ENCODE data around the gene RCOR2. TPM values are rescaled to one million over a fixed set of nuclear protein-coding genes. Genes with fewer than 3 reads are reported as not detected.

Gene RCOR2
- total and polyA plus RNA-seq, 8 donors = 0.35 to 1.6 (median 0.92) TPM; not detected in 3

- H3K27me3 ChIP-seq = peaks cover 0 to 32% (median 0%) of the 10 kb centered on the region in 3 donors
- DNase-seq = no peak
- H3K27ac ChIP-seq = no peak overlapping the region
- H3K36me3 ChIP-seq = peaks cover 0 to 22% (median 9%) of the 10 kb centered on the region in 4 donors
- TF ChIP-seq POLR2AphosphoS5 (IDR thresholded peaks at IDR 0.05) = no peak
- TF ChIP-seq EP300 (IDR thresholded peaks at IDR 0.05) = no peak
- TF ChIP-seq CTCF (IDR thresholded peaks at IDR 0.05) = no peak
- TF ChIP-seq POLR2A (IDR thresholded peaks at IDR 0.05) = no peak
- H3K4me1 ChIP-seq = peaks cover 44 to 55% (median 51%) of the 10 kb centered on the region in 4 donors
- no peak overlapping the region for H3K4me3 ChIP-seq
- 60 to 76% (median 70%) methylated on average over 14 to 20 of the region's 20 CpGs for WGBS, 5 donors
- no peaks in the 10 kb centered on the region for H3K9me3 ChIP-seq
- intact Hi-C loops (cut with DNase I; ENCODE audit: low total_unique reads) = no loop called here
These were observed 1.9 kb downstream of the RCOR2 start for GRCh38 chr11:63914896-63915691.

- peaks cover 34 to 55% (median 47%) of the 10 kb centered on the region in 4 donors for H3K4me1 ChIP-seq
- no peak overlapping the region for H3K4me3 ChIP-seq
- intact Hi-C loops (cut with DNase I; ENCODE audit: low total_unique reads) = no loop called here
- WGBS, 5 donors = 87 to 92% (median 89%) methylated on average over 34 of the region's 34 CpGs
- H3K27me3 ChIP-seq = peaks cover 0 to 32% (median 0%) of the 10 kb centered on the region in 3 donors
- peaks cover 5 to 31% (median 18%) of the 10 kb centered on the region in 4 donors for H3K36me3 ChIP-seq
- no peak for TF ChIP-seq EP300 (IDR thresholded peaks at IDR 0.05)
- TF ChIP-seq POLR2AphosphoS5 (IDR thresholded peaks at IDR 0.05) = no peak
- no peaks in the 10 kb centered on the region for H3K9me3 ChIP-seq
- no peak for DNase-seq
- H3K27ac ChIP-seq = no peak overlapping the region
These were observed 2.8 kb downstream of the RCOR2 start for GRCh38 chr11:63913866-63914830.

GRCh38 chr11:63912678-63913077 is 4.3 kb downstream of the RCOR2 start:
- Histone ChIP-seq H3K4me3 (no peak overlapping the region), H3K27me3 (peaks cover 0 to 24% (median 0%) of the 10 kb centered on the region in 3 donors), H3K27ac (no peak overlapping the region), H3K4me1 (peaks cover 25 to 55% (median 41%) of the 10 kb centered on the region in 4 donors), H3K36me3 (peaks cover 19 to 46% (median 33%) of the 10 kb centered on the region in 4 donors), H3K9me3 (no peaks in the 10 kb centered on the region)
- no peak for TF ChIP-seq POLR2AphosphoS5 (IDR thresholded peaks at IDR 0.05)
- TF ChIP-seq CTCF (IDR thresholded peaks at IDR 0.05) = no peak
- no peak for DNase-seq
- intact Hi-C loops (cut with DNase I; ENCODE audit: low total_unique reads) = no loop called here
- 86 to 92% (median 90%) methylated on average over 7 of the region's 7 CpGs for WGBS, 5 donors

GRCh38 chr11:63911876-63912275 is 5.1 kb downstream of the RCOR2 start:
- no peaks in the 10 kb centered on the region for H3K9me3 ChIP-seq
- DNase-seq = no peak
- TF ChIP-seq POLR2A (IDR thresholded peaks at IDR 0.05) = no peak
- no peak for TF ChIP-seq CTCF (IDR thresholded peaks at IDR 0.05)
- TF ChIP-seq EP300 (IDR thresholded peaks at IDR 0.05) = no peak
- no peak for TF ChIP-seq POLR2AphosphoS5 (IDR thresholded peaks at IDR 0.05)
- peaks cover 0 to 18% (median 0%) of the 10 kb centered on the region in 3 donors for H3K27me3 ChIP-seq
- WGBS, 5 donors = 89 to 96% (median 91%) methylated on average over 16 to 22 of the region's 22 CpGs
- intact Hi-C loops (cut with DNase I; ENCODE audit: low total_unique reads) = no loop called here
- H3K4me1 ChIP-seq = peaks cover 18 to 48% (median 33%) of the 10 kb centered on the region in 4 donors
- peaks cover 27 to 54% (median 41%) of the 10 kb centered on the region in 4 donors for H3K36me3 ChIP-seq
- no peak overlapping the region for H3K27ac ChIP-seq
- H3K4me3 ChIP-seq = no peak overlapping the region
